SJSA1 (cell line): ENCODE results near the gene NAA15. TPM values are rescaled to one million over a fixed set of nuclear protein-coding genes. Genes with fewer than 3 reads are reported as not detected.

ENCODE experiments used
- total RNA-seq: library from RNA; depleted of rRNA; stranded (reverse); fragments of >200 nt; shearing (Covaris generic); gene quantifications from 2 replicates; pipeline ENCODE4 v1.2.3, GENCODE V29; 2014; rRNA removed

NAA15 gene
- total RNA-seq, 1 experiment from 2014 or later, result 37.8 TPM

Other genes with a start within 250 kb of the NAA15 start
- gene ELF2, start 124.3 kb upstream of the NAA15 start, total RNA-seq, result 27.0 and 44.6 TPM in 2 replicates
- gene MGARP, start 21.3 kb upstream of the NAA15 start, total RNA-seq, result 1.6 and 6.1 TPM in 2 replicates
- gene NDUFC1, start 972 bp downstream of the NAA15 start, total RNA-seq, result 56.2 and 68.5 TPM in 2 replicates
- gene RAB33B, start 152.6 kb downstream of the NAA15 start, total RNA-seq, result 8.4 and 10.3 TPM in 2 replicates